GM18873 (cell line): ENCODE data around the gene S1PR5.
"Not testable (repeated sequence)": the region's sequence is repeated elsewhere in the genome, so short reads cannot be mapped to it uniquely, and the experiment has no call there.

Experiments used
- ATAC-seq: cut with Tn5 transposase; IDR thresholded peaks from one replicate; pipeline ENCODE4 v1.9.1; 2021; ENCODE audit warnings: mild to moderate bottlenecking, moderate library complexity, moderate number of reproducible peaks; ENCODE audit not compliant: unreplicated experiment, low FRiP score

Gene S1PR5, protein sequence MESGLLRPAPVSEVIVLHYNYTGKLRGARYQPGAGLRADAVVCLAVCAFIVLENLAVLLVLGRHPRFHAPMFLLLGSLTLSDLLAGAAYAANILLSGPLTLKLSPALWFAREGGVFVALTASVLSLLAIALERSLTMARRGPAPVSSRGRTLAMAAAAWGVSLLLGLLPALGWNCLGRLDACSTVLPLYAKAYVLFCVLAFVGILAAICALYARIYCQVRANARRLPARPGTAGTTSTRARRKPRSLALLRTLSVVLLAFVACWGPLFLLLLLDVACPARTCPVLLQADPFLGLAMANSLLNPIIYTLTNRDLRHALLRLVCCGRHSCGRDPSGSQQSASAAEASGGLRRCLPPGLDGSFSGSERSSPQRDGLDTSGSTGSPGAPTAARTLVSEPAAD

DNA sequence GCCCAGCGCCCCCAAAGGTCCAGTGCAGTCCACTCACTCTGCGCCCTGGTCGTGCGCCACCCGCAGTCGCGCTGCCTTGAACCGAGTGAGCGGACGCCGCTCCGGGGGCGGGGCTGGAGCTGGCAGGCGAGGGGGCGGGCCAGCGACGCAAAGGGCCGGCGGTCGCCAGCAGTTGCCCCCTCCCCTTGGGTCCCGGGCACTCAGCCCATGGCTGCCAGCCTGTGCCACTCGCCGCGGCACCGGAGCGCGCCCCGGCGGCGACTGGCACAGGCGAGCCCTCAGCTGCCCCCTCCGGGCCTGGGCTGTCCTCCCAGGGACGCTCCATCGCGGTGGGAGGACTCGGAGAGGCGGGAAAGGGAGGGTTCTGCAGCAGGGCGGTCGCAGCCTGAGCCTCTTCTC lies at the start of gene S1PR5:
S1PR5 (minus strand) TSS at position 87 of the 399 bp plus-strand sequence. CDS start 2,436 bp downstream, outside the sequence.
- no peak for ATAC-seq

DNA sequence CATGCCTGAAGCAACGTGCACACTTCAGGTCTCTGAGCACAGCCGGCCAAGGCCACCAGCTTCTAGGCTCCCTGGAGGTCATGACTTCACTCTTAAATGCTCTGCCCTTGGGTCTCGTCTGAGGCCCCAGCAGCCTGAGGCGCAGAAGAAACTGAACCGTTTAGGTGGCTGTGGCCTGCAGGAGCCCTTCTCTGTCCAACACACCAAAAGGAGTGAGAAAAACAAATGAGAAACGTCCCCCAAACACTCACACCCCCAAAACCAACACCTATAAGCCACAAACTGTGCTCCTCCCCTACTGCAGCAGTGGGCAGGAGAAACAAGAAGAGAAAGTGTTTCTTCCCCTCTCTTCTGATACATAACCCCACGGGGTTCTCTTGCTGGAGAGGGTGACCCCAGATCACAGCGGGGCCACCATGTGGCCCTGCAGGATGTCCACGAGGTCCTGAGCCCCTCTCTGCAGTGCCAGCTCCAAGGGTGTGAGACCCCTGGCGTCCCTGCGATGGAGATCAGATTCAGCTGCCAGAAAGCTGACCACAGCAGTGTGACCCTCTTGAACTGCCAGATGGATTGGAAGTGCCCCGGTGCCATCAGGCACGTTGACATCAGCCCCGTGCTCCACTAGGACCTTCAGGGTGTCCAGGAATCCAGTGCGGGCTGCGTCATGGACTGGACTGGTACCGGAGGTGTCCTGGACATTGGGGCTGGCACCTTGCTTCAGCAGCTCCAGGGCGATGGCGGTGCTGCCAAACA lies 49.6 kb upstream of the S1PR5 start:
- ATAC-seq: no peak

DNA sequence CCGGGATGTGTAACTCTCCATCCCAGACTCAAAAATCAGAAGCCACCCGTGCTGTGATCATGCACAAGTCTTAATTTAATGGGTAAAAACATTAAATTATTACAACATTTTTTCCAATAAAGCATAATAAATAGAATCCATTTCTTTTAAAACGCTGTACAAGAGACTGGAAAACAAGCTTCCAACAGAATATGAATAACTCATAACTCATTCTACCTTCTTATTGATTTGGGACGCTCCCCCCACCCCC lies 49.1 kb upstream of the S1PR5 start:
- ATAC-seq: no peak

DNA sequence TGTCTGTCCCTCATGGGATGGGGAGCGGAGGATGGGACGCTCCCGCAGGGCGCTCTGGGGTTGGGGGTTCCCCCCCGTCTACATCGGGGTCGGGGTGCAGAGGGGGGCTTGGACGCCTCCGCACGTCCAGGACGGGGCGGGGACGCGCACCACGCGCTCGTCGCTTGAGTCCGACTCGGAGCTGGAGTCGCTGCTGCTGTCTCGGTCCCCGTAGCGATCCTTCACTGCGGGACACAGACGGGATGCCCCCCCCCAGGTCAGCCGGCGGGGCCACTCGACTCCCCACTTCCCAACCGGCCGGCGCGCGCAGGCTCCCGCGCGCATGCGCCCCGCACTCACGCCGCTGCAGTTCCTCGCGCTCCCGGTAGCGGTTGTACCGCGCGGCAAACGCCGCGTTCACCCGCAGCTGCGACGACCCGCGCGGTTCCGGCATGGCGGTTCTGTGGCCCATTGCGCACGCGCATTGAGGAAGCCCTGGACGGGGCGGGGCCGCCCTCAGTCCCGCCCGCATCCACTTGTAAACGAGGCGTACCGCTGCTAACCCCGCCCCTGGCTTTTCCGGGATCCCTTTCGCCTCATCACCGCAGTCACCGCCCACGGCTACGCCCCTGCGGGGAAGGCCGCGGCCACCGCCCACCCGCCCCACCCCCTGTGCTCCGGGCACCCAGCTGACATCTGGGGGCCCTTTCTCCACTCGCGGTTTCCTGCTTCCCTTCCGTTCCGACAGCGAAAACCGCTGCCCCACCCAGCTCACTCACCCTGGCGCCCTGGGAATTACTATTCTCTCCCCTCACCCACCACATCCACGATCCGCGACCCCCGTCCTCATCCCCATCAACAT lies 48.5 kb upstream of the S1PR5 start, which contains the start of gene KRI1:
KRI1 (minus strand) TSS at position 444 of the 841 bp plus-strand sequence; CDS start at position 433, 11 bp downstream.
- peak; percentile 50 for ATAC-seq

DNA sequence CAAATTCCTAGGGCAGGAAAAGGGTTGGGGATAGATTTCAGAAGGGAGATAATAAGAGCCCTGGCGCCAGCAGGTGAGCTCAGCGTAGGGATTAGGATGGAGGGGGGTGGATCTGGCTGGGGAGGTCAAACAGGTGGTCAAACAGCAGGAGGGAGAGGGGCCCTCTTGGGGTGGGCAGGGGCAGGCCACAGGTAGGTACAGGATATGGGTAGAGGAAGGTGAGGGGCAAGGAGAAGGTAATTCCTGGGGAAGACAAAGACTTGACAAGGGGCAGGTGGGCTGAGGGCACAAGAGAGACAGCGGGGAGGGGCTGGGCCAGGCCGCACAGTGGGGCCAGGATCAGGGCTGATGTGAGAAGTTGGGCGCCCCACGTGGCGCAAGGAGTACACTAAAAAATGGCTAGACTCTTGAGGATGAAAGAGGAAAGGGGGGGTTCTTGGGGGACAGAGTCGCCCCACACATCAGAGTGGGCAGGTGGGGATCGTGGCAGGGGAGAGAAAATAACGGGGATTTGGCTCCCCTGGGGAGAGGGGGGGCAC lies 47.9 kb upstream of the S1PR5 start:
- ATAC-seq: no peak

DNA sequence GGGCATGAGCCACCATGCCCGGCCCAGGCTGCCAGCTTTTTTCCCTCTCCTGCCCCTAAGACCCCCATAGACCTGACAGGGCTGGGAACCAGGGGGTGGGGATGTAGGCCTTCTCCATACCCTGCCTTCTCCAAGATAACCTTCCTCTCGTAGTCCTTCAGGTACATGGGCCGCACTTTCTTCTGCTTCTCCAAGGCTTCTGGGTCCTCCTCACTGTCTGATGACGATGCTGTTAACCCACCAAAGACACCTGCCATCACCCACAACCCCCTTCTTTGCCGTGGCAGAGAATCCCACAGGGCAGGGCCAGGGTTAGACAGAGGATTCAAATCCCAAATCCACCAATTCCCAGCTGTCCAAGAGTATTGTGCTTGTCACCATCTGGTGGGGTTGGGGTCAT lies 45.4 kb upstream of the S1PR5 start:
- no peak for ATAC-seq

DNA sequence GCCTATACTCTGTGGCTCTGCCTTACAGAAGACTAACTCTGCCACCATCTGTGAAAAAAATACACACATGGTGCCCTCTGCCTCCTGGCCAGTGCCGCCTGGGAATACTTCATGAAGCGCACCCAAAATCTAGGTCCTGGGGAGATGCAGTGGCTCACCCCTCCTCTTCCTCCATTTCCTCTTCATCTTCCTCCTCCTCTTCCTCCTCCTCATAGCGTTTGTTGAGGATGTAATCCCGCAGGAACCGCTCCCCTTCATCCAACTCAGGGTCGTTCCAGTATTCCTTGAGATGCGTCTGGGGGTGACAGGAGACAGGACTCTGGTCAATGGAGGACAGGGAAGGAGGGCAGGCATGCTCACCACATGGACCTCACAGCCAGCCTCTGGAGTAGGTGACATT lies 42.9 kb upstream of the S1PR5 start:
- no peak for ATAC-seq

DNA sequence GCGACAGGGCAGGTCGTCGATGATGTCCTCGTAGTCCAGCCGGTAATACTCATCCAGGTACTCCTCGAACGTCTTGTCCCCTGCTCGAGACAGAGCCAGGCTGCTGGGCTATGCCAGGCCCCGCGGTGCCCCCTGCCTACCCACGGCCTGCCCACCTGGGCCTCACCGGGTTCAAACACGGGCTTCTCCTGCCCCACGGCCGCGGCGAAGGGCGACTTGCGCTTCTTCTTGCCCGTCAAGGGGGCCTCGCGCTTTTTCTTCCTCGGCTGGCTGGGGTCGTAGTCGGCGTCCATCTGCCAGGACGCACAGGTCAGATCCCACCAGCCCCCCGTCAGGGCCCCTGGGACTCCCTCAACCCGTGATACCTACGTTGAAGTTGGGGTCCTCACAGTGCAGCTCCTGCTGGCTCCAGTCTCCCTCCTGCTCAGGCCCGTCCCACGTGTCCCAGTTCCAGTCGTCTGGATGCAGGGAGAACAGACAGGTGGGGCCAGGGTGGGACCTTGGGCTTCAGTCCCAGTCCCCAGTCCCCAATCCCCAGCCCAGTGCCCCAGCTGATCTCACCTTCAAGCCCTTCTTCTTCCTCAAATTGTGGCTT lies 40.5 kb upstream of the S1PR5 start:
- no peak for ATAC-seq

DNA sequence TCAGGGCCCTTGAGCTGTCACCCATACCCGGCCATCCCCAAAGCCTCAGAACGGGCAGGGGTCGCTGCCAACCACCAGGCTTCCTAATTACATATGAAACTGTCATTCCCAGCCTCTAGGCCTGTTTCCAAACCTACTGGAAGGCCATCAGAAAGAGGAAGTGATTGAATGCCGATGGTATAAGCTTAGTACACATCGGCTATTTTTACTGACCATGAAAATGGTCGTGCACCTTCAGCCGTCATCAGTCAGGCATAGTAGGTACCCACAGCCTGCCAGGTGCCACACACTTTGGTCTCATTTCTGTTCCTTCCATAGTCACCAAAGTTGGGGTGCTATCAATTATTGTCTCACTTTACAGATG lies 38.3 kb upstream of the S1PR5 start:
- no peak for ATAC-seq

DNA sequence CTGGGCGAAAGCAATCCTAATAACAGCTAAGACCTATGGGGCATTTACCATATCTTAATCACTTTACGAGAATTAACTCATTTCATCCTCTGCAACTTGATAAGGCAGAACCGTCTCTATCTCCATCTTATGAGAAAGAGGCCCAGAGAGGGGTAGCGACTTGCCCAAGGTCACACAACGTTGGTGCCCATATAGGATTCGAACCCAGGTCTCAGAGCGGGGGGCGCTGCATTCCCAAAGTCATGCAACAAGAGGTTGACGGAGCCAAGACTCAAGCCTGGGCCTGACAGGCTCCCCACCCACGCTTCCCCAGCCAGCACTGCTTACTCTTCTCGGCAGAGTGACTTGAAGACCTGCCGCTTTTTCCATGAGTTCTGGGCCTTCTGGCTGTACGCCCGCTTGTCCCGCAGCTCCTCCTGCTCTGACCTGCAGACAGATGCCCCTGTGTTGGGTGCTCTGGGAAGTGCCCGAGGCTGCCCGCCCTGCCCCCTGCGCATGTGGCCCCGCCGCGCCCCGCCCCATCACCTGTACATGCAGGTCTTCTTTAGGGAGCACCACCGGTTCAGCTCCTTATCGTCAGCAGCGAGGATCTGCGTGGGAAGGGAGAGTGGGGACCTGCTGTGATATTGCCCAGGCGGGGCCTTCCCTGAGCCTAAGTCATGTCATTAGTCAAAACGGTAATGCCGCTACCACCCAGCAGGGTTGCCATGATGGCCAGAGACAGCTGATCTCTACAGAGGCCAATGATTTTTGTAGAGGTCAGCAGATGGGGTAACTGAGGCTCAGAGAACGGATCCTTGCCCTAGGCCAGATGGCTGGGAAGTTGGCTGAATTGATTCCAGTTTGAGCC lies 37.7 kb upstream of the S1PR5 start:
- no peak for ATAC-seq

DNA sequence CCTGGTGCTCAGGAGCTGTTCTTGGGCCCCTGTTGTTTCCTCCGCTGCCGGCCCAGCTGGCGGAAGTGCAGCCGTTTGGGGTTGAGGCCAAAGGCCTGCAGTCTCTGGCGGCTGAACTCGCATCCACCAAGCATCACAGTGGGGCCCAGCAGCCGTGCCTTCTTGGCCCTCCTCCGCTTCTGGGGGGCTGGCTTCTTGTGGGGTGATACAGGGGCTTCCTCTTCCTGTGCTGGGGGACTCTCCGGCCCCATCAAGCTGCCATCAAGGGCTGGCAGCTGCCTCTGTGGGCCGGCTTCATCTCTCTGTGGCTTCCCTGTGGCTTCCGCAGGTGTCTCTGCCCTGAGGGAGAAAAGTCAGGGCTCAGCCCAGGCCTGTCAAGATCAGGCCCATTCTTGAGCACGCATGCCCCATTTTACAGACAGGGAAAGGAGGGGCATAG lies 36.7 kb upstream of the S1PR5 start:
- peak; percentile 61 for ATAC-seq

DNA sequence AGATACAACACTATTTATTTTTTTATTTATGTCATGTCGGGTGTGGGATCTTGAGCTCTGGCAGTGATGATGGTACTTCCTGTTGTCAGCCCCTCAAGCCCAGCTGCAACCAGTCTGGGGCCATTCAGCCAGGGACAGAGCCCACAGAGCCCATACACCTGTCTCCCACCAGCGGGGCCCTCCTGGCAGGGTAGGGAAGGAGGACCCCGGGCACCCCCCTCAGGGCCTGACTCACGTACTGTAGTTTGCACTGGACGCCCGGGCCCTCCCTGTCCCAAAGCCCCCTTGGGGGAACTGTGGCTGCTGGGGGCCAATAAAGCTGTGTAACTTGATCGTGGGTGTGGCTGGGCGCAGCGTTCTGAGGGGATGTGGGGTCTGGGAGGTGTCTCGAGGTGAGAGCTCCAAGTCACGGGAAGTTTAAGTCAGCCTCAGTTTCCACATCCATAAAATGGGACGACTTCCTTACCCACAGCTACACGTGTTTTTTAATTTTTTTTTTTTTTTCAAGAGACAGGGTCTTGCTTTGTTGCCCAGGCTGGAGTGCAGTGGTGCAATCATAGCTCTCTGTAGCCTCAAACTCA lies 35.9 kb upstream of the S1PR5 start:
- no peak for ATAC-seq

DNA sequence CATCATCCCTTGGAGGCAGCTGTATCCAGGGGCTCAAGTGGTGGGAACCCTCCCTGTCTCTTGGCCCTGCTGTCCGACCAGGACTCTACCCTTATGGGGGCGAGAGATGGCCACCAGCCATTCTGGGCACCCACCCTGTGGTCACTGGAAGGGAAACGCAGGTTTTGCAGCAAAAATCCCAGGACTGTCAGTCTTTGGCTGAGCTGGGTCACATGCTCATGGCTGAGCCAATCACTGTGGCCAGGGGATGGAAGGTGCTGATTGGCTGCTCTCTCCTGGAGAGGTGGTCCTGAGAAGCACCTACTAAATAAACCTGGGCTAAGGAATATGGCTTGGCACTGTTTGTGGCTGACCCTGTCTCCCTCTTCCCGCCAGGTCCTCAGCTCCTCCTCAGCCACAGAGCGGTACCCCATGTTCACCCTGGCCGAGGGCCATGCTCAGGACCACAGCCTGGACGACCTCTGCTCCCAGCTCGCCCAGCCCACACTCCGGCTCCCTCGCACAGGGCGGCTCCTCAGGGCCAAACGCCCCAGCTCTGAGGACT lies 35.3 kb upstream of the S1PR5 start:
- no peak for ATAC-seq

DNA sequence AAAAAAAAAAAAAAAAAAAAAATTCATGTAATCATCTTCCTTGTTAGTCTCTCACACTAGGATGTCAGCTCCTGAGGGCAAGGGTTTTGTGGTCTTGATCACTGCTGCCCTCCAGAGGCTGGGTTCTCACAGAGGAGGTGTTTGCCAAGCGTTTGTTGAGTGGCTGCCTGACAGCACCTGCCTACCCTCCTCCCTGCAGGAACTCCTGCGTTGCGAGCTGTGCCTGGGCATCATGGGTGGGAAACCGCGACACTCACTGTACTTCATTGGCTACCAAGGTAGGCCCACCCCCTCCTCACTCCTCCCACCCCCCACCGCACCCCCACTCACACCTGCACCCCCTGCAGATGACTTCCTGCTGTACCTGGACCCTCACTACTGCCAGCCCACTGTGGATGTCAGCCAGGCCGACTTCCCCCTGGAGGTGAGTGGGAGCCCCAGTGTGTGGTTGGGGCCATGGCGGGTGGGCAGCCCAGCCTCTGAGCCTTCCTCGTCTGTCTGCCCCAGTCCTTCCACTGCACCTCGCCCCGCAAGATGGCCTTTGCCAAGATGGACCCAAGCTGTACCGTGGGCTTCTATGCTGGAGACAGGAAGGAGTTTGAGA lies 34.6 kb upstream of the S1PR5 start:
- no peak for ATAC-seq

DNA sequence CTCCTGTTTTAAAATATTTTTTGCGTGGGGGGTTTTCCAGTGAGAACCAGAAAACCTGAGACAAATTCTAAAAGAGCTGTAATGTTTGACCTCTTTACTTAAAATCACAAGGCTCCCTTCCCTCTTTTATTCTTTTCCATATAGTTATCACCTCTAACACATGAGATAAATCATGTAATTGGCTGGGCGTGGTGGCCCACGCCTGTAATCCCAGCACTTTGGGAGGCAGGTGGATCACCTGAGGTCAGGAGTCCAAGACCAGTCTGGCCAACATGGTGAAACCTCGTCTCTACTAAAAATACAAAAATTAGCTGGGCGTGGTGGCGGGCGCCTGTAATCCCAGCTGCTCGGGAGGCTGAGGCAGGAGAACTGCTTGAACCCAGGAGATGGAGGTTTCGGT lies 33.8 kb upstream of the S1PR5 start:
- ATAC-seq: not testable (repeated sequence)

DNA sequence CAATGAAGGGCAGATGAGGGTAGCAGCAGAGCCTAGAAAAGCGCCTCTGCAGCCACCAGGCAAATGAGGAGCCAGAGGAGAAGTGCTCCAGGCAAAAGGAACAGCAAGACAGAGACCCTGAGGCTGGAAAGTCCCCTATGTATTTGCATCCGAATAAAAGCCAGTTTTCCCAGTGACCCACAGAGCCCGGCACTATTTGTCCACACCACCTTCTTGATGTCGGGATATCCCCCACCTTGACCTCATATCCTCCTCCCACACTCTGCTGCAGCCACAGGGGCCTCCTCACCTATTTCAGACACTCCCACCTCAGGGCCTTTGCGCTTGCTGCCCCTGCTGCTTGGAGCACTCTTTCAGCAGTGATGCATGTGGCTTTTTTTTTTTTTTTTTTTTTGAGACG lies 33.1 kb upstream of the S1PR5 start:
- ATAC-seq: no peak

DNA sequence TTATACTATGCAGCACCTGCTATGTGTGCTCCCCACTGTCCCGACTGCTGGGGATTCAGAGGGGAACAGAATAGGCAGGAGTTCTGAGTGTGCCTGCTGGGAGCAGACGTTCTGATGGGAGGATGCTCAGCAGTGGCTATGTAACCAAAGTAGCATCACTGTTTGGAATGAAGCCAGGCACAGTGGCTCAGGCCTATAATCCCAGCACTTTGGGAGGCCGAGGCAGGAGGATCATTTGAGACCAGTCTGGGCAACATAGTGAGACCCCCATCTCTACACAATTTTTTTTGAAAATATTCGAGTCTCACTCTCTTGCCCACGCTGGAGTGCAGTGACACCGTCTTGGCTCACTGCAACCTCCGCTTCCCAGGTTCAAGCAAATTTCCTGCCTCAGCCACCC lies 32.5 kb upstream of the S1PR5 start:
- no peak for ATAC-seq

DNA sequence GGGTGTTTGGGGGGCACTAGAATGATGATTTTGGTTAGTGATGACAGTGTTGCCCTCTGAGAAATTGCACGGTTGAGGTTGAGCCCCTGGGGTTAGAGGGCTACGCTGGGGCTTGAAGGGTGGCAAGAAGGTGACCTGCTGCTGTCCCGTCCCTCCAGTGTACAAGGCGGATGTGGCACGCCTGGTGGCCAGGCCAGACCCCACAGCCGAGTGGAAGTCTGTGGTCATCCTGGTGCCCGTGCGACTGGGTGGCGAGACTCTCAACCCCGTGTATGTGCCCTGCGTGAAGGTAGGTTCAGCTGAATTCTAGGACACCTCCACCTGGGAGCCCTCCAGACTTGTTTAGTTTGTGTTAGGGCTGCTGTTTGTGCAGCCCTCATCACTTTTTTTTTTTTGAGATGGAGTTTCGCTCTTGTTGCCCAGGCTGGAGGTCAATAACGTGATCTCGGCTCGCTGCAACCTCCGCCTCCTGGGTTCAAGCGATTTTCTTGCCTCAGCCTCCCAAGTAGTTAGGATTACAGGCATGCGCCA lies 31.6 kb upstream of the S1PR5 start:
- no peak for ATAC-seq
